ENCODE data around the gene MFAP4. TPM values are rescaled to one million over a fixed set of nuclear protein-coding genes. Genes with fewer than 3 reads are reported as not detected.
A peak's percentile ranks its signal among the peaks of the same experiment; 100 is the strongest.

The MFAP4 gene
- total RNA-seq, 1 donor from 2014 or later = 0.26 TPM

GRCh38 chr17:19372439-19372838 lies 14.6 kb downstream of the MFAP4 start:
- H3K4me3 ChIP-seq (ENCODE audit: low read depth, low read length) = no peak overlapping the region
- H3K36me3 ChIP-seq (ENCODE audit: control insufficient read depth, insufficient read depth, low read length) = no peaks in the 10 kb centered on the region
- DNase-seq (ENCODE audit: low read depth) (no peak), FAIRE-seq (no peak)
- TF ChIP-seq CTCF (IDR thresholded peaks at IDR 0.05; ENCODE audit: insufficient read depth, low read length, severe bottlenecking) = no peak
- H3K27me3 ChIP-seq (ENCODE audit: control insufficient read depth, insufficient read depth, low read length) = no peaks in the 10 kb centered on the region

DNA sequence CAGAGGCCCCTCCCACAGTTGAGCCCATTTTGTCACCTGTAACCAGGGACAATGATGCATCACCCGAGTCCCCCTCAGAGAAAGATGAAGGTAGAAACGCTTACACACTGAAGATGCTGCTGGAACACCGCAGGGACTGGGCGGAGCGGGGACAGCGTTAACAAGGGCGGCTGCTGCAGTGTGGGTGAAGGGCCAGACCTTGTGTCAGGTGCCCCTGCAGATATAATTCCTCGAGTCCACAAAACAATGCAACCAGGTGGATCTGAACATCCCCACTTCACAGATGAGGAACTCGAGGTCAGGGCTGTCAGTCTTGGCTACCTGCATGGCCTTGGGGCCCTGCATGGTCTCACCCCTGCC lies 15.0 kb downstream of the MFAP4 start:
- no peak for DNase-seq (ENCODE audit: low read depth)
- Histone ChIP-seq H3K27me3 (ENCODE audit: control insufficient read depth, insufficient read depth, low read length) (no peaks in the 10 kb centered on the region), H3K36me3 (ENCODE audit: control insufficient read depth, insufficient read depth, low read length) (no peaks in the 10 kb centered on the region), H3K4me3 (ENCODE audit: low read depth, low read length) (no peak overlapping the region)
- no peak for TF ChIP-seq CTCF (IDR thresholded peaks at IDR 0.05; ENCODE audit: insufficient read depth, low read length, severe bottlenecking)
- FAIRE-seq = no peak

DNA sequence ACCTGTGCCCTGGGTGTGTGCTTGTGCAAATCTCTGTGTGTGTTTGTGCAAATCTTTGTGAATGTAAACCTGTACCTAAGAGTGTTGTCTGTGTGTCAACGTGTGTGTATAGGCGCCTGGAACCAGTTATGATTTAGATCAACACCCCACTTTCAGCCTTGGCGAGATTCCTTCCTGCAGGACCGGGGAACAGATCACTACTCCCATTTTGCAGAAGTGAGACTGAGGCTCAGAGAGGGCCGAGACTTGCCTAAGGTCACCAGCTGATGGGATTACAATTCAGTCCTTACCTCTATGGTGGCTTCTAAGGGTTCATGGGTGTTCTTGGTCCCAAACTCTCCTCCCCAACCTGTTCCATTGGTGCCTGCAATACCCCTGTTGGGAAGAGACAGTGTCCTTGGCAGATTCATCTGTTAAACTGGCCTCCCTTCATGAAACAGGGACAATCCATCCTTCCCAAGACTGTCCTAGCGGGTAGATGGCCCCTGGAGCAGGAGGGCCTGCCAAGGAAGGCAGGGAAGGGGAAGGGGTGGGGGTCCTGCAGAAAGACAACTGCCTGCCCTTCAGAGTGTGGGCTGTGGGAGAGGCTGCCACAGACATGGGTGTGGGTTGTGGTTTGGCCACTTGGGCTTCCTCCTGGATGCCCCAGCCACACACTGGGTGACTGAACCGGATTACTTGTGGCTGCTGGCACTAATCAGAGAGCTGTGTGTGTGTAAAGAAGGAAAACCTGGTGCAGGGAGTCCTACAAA lies 15.6 kb downstream of the MFAP4 start:
- TF ChIP-seq CTCF (IDR thresholded peaks at IDR 0.05; ENCODE audit: insufficient read depth, low read length, severe bottlenecking) = no peak
- Histone ChIP-seq H3K4me3 (ENCODE audit: low read depth, low read length) (no peak overlapping the region), H3K27me3 (ENCODE audit: control insufficient read depth, insufficient read depth, low read length) (no peaks in the 10 kb centered on the region), H3K36me3 (ENCODE audit: control insufficient read depth, insufficient read depth, low read length) (no peaks in the 10 kb centered on the region)
- peak; percentile 73 for FAIRE-seq
- no peak for DNase-seq (ENCODE audit: low read depth)

- TF ChIP-seq CTCF (IDR thresholded peaks at IDR 0.05; ENCODE audit: insufficient read depth, low read length, severe bottlenecking) = no peak
These were observed 16.5 kb downstream of the MFAP4 start for GRCh38 chr17:19370493-19370960.

DNA sequence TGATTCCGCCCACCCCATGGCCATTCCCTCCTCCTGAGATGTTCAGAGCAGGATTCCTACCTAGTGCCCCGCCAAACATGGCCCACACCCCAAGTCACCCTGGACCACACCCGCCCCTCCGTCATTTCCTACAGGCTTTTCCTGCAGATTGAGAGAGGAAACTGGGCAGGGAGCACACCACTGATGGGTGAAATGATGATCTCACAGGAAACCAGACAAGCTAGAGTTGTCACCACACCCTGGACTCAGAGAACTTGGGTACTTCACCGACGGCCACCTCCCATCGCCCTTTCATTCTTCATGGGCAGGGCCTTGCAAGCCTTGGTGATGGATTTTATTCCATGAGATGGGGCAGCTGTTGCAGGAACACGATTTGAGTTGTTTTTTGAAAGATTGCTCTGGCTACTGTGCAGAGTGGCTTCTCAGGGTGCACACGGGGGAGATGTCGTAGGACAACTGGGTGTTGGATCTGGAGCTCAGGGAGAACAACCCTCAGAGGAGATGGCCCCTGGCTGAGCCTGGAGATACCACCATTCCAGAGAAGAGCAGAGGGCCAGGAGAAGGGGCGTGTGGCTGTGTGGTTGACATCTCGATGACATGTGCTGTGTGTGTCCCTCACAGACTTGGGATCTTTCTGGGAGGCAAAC lies 17.0 kb downstream of the MFAP4 start:
- TF ChIP-seq CTCF (IDR thresholded peaks at IDR 0.05; ENCODE audit: insufficient read depth, low read length, severe bottlenecking) = no peak
- no peak for DNase-seq (ENCODE audit: low read depth)
- Histone ChIP-seq H3K36me3 (ENCODE audit: control insufficient read depth, insufficient read depth, low read length) (no peaks in the 10 kb centered on the region), H3K4me3 (ENCODE audit: low read depth, low read length) (no peak overlapping the region), H3K27me3 (ENCODE audit: control insufficient read depth, insufficient read depth, low read length) (no peaks in the 10 kb centered on the region)
- FAIRE-seq = no peak

More at GRCh38 chr17:19370493-19370960, 16.5 kb downstream of the MFAP4 start:
- DNase-seq (ENCODE audit: low read depth) (no peak), FAIRE-seq (peak; percentile 28)
- H3K36me3 ChIP-seq (ENCODE audit: control insufficient read depth, insufficient read depth, low read length) = no peaks in the 10 kb centered on the region
- H3K27me3 ChIP-seq (ENCODE audit: control insufficient read depth, insufficient read depth, low read length) = no peaks in the 10 kb centered on the region
- H3K4me3 ChIP-seq (ENCODE audit: low read depth, low read length) = no peak overlapping the region
